ENCODE data around the gene GPR180.
A peak's percentile ranks its signal among the peaks of the same experiment; 100 is the strongest.

Gene GPR180

GRCh38 chr13:94598281-94598680 lies 3.4 kb upstream of the GPR180 start:
- Histone ChIP-seq H3K27ac (replicated peaks) (no peak overlapping the region), H3K27me3 (ENCODE audit: insufficient read depth, poor library complexity, severe bottlenecking) (no peaks in the 10 kb centered on the region), H3K4me3 (replicated peaks; ENCODE audit: insufficient read depth, low read length) (no peak overlapping the region)
- no peak for DNase-seq (ENCODE audit: low read depth in 1 of 2, low spot score in 1 of 2)
- TF ChIP-seq POLR2AphosphoS5 (IDR thresholded peaks at IDR 0.05; ENCODE audit: low read depth) (no peak), CTCF (IDR thresholded peaks at IDR 0.05; ENCODE audit: insufficient read depth, low read length) (no peak), SPI1 (IDR thresholded peaks at IDR 0.05; ENCODE audit: borderline replicate concordance, low read depth) (no peak), GABPA (IDR thresholded peaks at IDR 0.05; ENCODE audit: low read depth) (no peak), REST (IDR thresholded peaks at IDR 0.05; ENCODE audit: insufficient replicate concordance, low read depth) (no peak)

GRCh38 chr13:94599877-94600276 lies 1.8 kb upstream of the GPR180 start:
- TF ChIP-seq GABPA (IDR thresholded peaks at IDR 0.05; ENCODE audit: low read depth): no peak
- no peak for TF ChIP-seq CTCF (IDR thresholded peaks at IDR 0.05; ENCODE audit: insufficient read depth, low read length)
- no peak for TF ChIP-seq SPI1 (IDR thresholded peaks at IDR 0.05; ENCODE audit: borderline replicate concordance, low read depth)
- TF ChIP-seq POLR2AphosphoS5 (IDR thresholded peaks at IDR 0.05; ENCODE audit: low read depth): no peak
- TF ChIP-seq REST (IDR thresholded peaks at IDR 0.05; ENCODE audit: insufficient replicate concordance, low read depth): no peak
- H3K4me3 ChIP-seq (replicated peaks; ENCODE audit: insufficient read depth, low read length): no peak overlapping the region
- H3K27ac ChIP-seq (replicated peaks): no peak overlapping the region
- H3K27me3 ChIP-seq (ENCODE audit: insufficient read depth, poor library complexity, severe bottlenecking): no peaks in the 10 kb centered on the region
- no peak for DNase-seq (ENCODE audit: low read depth in 1 of 2, low spot score in 1 of 2)

- DNase-seq (ENCODE audit: low read depth in 1 of 2, low spot score in 1 of 2): no peak
- peak overlapping the region; percentile 96 for H3K4me3 ChIP-seq (replicated peaks; ENCODE audit: insufficient read depth, low read length)
- peak overlapping the region; percentile 64 for H3K27ac ChIP-seq (replicated peaks)
- H3K27me3 ChIP-seq (ENCODE audit: insufficient read depth, poor library complexity, severe bottlenecking): no peaks in the 10 kb centered on the region
- TF ChIP-seq SPI1 (IDR thresholded peaks at IDR 0.05; ENCODE audit: borderline replicate concordance, low read depth) (no peak), REST (IDR thresholded peaks at IDR 0.05; ENCODE audit: insufficient replicate concordance, low read depth) (no peak), CTCF (IDR thresholded peaks at IDR 0.05; ENCODE audit: insufficient read depth, low read length) (no peak), GABPA (IDR thresholded peaks at IDR 0.05; ENCODE audit: low read depth) (no peak), POLR2AphosphoS5 (IDR thresholded peaks at IDR 0.05; ENCODE audit: low read depth) (no peak)
Measured at GRCh38 chr13:94602467-94602866, 810 bp downstream of the GPR180 start.

Data from HL-60 (cell line).